HG03108 (cell line): Measurements from ENCODE around the gene PIM1.

Source experiments
- ATAC-seq: cut with Tn5 transposase; IDR thresholded peaks from one replicate; pipeline ENCODE4 v1.9.1; 2021; ENCODE audit warnings: moderate library complexity; ENCODE audit not compliant: unreplicated experiment

The PIM1 gene

GRCh38 chr6:37218061-37218460 is 48.1 kb downstream of the PIM1 start:
- ATAC-seq, result no peak

GRCh38 chr6:37218511-37218910 is 48.6 kb downstream of the PIM1 start:
- no peak for ATAC-seq

GRCh38 chr6:37221585-37222124 is 51.7 kb downstream of the PIM1 start:
- no peak for ATAC-seq

- peak; percentile 86 for ATAC-seq
Observed at GRCh38 chr6:37222125-37222967, 52.4 kb downstream of the PIM1 start.

GRCh38 chr6:37222992-37223391 is 53.0 kb downstream of the PIM1 start:
- ATAC-seq, result no peak
